MM.1S (cell line): ENCODE data around the gene ZNF516.

Experiments used
- DNase-seq: peaks from one replicate; pipeline ENCODE4 v3.0.0-alpha.2; 2015
- H2AFZ ChIP-seq: fragments of 300-600 bp; sonication (generic); 2 replicates; pipeline ENCODE4 v1.6.0; 2016; ENCODE audit warnings: antibody characterized with exemption, low read length
- H3F3A ChIP-seq: fragments of 300-600 bp; sonication (generic); 2 replicates; pipeline ENCODE4 v1.6.1; 2016; ENCODE audit warnings: mild to moderate bottlenecking, antibody characterized with exemption, low read length, moderate library complexity, mixed read lengths; ENCODE audit not compliant: insufficient read depth
- H3K27ac ChIP-seq: fragments of 300-600 bp; sonication (generic); 2 replicates; pipeline ENCODE4 v1.5.1; 2016; ENCODE audit warnings: mild to moderate bottlenecking, low read length
- H3K27me3 ChIP-seq: fragments of 300-600 bp; sonication (generic); replicated peaks from 2 replicates; pipeline ENCODE4 v1.6.0; 2016; ENCODE audit warnings: low read length; ENCODE audit not compliant: insufficient read depth
- H3K36me3 ChIP-seq: fragments of 300-600 bp; sonication (generic); replicated peaks from 2 replicates; pipeline ENCODE4 v1.6.1; 2016; ENCODE audit warnings: mild to moderate bottlenecking, low read length, mixed read lengths; ENCODE audit not compliant: insufficient read depth
- H3K4me1 ChIP-seq: fragments of 300-600 bp; sonication (generic); 2 replicates; pipeline ENCODE4 v1.6.1; 2016; ENCODE audit warnings: low read length, mixed read lengths
- H3K4me2 ChIP-seq: fragments of 300-600 bp; sonication (generic); 2 replicates; pipeline ENCODE4 v1.6.0; 2016; ENCODE audit warnings: low read depth, low read length
- H3K4me3 ChIP-seq: fragments of 300-600 bp; sonication (generic); 2 replicates; pipeline ENCODE4 v1.5.1; 2016; ENCODE audit warnings: low read length, mixed read lengths
- H3K79me2 ChIP-seq: fragments of 300-600 bp; sonication (generic); 2 replicates; pipeline ENCODE4 v1.6.1; 2016; ENCODE audit warnings: mixed run types, low read length, mixed read lengths
- H3K9ac ChIP-seq: fragments of 300-600 bp; sonication (generic); 2 replicates; pipeline ENCODE4 v1.6.1; 2016; ENCODE audit warnings: low read length, mixed read lengths
- H3K9me2 ChIP-seq: fragments of 300-600 bp; sonication (generic); replicated peaks from 2 replicates; pipeline ENCODE4 v1.6.1; 2016; ENCODE audit warnings: mild to moderate bottlenecking, low read length, mixed read lengths; ENCODE audit not compliant: insufficient read depth
- H3K9me3 ChIP-seq: fragments of 300-600 bp; sonication (generic); replicated peaks from 2 replicates; pipeline ENCODE4 v1.6.1; 2016; ENCODE audit warnings: mild to moderate bottlenecking, low read length, mixed read lengths; ENCODE audit not compliant: insufficient read depth
- H4K20me1 ChIP-seq: fragments of 300-600 bp; sonication (generic); 2 replicates; pipeline ENCODE4 v1.6.1; 2016; ENCODE audit warnings: mild to moderate bottlenecking, low read length, moderate library complexity, mixed read lengths; ENCODE audit not compliant: insufficient read depth
- EZH2 ChIP-seq: fragments of 300-600 bp; sonication (generic); optimal IDR thresholded peaks from 2 replicates; pipeline ENCODE3; 2017; ENCODE audit warnings: low read depth, mild to moderate bottlenecking, antibody characterized with exemption, low read length, mixed read lengths
- EZH2phosphoT487 ChIP-seq: fragments of 300-600 bp; sonication (generic); IDR thresholded peaks from 2 replicates; pipeline ENCODE4 v1.6.1; 2018; ENCODE audit warnings: antibody characterized with exemption, low read length
- TF ChIP-seq, protein P1 (sequence below): fragments of 300-600 bp; sonication (generic); IDR thresholded peaks from 2 replicates; pipeline ENCODE4 v1.5.1; 2016; ENCODE audit warnings: antibody characterized with exemption, low read length, mixed read lengths

The ZNF516 gene

DNA sequence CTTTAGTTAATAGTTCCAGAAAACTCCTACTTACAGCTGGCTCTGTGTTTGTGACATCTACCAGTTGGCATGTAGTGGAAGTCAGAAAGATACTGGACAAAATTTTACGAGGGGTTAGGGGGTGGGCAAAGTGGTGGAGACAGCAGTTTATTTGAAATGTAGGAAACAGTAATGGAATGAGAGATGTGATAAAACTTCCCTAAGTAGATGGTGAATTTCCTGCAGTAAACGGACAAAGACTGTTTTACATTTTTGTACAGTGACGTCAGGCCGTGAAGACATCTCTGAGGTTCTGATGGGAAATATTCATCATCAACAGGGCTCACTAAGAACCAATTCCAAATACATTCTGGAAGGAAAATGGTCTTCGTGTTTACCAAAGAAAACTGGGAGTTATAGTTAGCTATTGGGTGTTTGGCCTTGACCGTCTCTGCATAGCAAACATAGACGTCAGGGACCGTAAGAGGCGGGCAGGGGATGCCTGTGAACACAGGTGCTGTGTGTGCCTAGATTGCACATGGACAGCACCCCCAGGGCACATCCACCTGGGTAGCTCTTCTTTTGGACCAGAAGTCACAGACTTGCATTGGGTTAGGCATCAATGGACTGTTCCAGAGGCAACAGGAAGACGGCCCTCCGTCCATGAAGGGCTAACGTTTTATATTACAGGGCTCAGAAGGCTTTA lies 131.5 kb downstream of the ZNF516 start:
- DNase-seq = no peak
- no peak overlapping the region for H3K27ac ChIP-seq
- H3K9me3 ChIP-seq = no peaks in the 10 kb centered on the region
- H3K9ac ChIP-seq = no peak overlapping the region
- H4K20me1 ChIP-seq = no peaks in the 10 kb centered on the region
- TF ChIP-seq, protein P1, sequence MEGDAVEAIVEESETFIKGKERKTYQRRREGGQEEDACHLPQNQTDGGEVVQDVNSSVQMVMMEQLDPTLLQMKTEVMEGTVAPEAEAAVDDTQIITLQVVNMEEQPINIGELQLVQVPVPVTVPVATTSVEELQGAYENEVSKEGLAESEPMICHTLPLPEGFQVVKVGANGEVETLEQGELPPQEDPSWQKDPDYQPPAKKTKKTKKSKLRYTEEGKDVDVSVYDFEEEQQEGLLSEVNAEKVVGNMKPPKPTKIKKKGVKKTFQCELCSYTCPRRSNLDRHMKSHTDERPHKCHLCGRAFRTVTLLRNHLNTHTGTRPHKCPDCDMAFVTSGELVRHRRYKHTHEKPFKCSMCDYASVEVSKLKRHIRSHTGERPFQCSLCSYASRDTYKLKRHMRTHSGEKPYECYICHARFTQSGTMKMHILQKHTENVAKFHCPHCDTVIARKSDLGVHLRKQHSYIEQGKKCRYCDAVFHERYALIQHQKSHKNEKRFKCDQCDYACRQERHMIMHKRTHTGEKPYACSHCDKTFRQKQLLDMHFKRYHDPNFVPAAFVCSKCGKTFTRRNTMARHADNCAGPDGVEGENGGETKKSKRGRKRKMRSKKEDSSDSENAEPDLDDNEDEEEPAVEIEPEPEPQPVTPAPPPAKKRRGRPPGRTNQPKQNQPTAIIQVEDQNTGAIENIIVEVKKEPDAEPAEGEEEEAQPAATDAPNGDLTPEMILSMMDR = no peak
- TF ChIP-seq EZH2phosphoT487 (no peak), EZH2 (no peak)
- H3K4me2 ChIP-seq = peak overlapping the region; percentile 59; the same call in 1 of the 2 replicates
- H3K4me3 ChIP-seq = no peak overlapping the region; the same call in 1 of the 2 replicates
- H3K79me2 ChIP-seq = no peaks in the 10 kb centered on the region
- H2AFZ ChIP-seq = no peak overlapping the region
- no peaks in the 10 kb centered on the region for H3K9me2 ChIP-seq
- no peaks in the 10 kb centered on the region for H3K36me3 ChIP-seq
- no peaks in the 10 kb centered on the region for H3K4me1 ChIP-seq
- H3K27me3 ChIP-seq = no peaks in the 10 kb centered on the region
- H3F3A ChIP-seq = no peaks in the 10 kb centered on the region

DNA sequence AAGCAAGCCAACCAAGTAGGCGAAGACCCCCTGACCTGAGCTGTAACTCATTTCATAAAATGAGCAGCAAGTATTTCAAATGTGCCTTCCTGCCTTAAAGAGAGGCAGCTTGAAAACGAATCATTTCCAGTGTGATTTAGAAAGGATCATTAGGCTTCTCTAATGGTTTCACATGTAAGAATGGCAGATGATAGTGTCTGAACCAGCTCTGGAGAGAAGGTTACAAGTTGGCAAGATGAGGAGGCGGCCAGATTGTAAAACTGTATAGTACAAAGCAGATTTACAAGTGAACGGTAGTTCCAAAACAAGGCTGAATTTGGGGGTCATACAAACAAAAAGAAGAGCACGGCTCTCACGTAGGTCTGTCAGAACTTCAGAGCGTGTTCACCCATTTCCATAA lies 132.4 kb downstream of the ZNF516 start:
- H3K4me2 ChIP-seq = no peak overlapping the region

DNA sequence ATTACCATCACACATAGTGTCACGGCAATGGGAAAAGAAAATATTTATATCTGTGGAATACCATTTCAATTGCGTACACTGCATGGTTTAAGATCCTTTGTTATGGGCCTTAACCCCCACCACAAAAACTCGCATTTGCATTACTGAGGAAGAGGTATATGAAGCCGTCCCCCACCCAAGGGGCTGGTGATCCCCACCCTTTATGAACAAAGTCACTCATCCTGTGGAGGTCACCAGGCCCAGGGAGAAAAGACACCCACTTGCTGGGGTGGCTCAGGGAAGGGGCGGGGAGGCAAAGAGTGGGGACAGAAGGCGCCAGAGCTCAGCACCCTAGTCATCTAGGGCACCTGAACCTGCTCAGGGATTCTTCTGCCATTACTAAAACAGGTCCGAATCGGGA lies 133.8 kb downstream of the ZNF516 start:
- H3K9me2 ChIP-seq = no peaks in the 10 kb centered on the region
- no peaks in the 10 kb centered on the region for H3K4me1 ChIP-seq
- no peaks in the 10 kb centered on the region for H3K27me3 ChIP-seq
- no peak for DNase-seq
- H3K9me3 ChIP-seq = no peaks in the 10 kb centered on the region
- no peaks in the 10 kb centered on the region for H3F3A ChIP-seq
- no peaks in the 10 kb centered on the region for H4K20me1 ChIP-seq
- no peaks in the 10 kb centered on the region for H3K36me3 ChIP-seq
- H2AFZ ChIP-seq = no peak overlapping the region
- no peaks in the 10 kb centered on the region for H3K79me2 ChIP-seq
- no peak overlapping the region for H3K4me3 ChIP-seq
- no peak for TF ChIP-seq EZH2
- TF ChIP-seq, protein P1 = no peak
- TF ChIP-seq EZH2phosphoT487 = no peak
- no peak overlapping the region for H3K27ac ChIP-seq
- H3K9ac ChIP-seq = no peak overlapping the region
- no peak overlapping the region for H3K4me2 ChIP-seq

More for the DNA sequence above, 132.4 kb downstream of the ZNF516 start:
- H3K36me3 ChIP-seq = no peaks in the 10 kb centered on the region
- H2AFZ ChIP-seq = no peak overlapping the region
- no peak overlapping the region for H3K4me3 ChIP-seq
- H3K9ac ChIP-seq = no peak overlapping the region
- no peak for DNase-seq
- H3K27me3 ChIP-seq = no peaks in the 10 kb centered on the region
- no peaks in the 10 kb centered on the region for H3F3A ChIP-seq
- TF ChIP-seq, protein P1 = no peak
- TF ChIP-seq EZH2 (no peak), EZH2phosphoT487 (no peak)
- no peaks in the 10 kb centered on the region for H3K79me2 ChIP-seq
- H3K4me1 ChIP-seq = no peaks in the 10 kb centered on the region
- H3K9me3 ChIP-seq = no peaks in the 10 kb centered on the region
- H3K9me2 ChIP-seq = no peaks in the 10 kb centered on the region
- no peak overlapping the region for H3K27ac ChIP-seq
- H4K20me1 ChIP-seq = no peaks in the 10 kb centered on the region
